GM19099 (cell line): Measurements from ENCODE around the gene RBM19.

Experiments
- POLR2A ChIP-seq: IDR thresholded peaks from 3 replicates; pipeline ENCODE4 v1.6.1; 2011; ENCODE audit warnings: low read depth; ENCODE audit not compliant: insufficient read length; ENCODE audit errors: extremely low read depth

The RBM19 gene

DNA sequence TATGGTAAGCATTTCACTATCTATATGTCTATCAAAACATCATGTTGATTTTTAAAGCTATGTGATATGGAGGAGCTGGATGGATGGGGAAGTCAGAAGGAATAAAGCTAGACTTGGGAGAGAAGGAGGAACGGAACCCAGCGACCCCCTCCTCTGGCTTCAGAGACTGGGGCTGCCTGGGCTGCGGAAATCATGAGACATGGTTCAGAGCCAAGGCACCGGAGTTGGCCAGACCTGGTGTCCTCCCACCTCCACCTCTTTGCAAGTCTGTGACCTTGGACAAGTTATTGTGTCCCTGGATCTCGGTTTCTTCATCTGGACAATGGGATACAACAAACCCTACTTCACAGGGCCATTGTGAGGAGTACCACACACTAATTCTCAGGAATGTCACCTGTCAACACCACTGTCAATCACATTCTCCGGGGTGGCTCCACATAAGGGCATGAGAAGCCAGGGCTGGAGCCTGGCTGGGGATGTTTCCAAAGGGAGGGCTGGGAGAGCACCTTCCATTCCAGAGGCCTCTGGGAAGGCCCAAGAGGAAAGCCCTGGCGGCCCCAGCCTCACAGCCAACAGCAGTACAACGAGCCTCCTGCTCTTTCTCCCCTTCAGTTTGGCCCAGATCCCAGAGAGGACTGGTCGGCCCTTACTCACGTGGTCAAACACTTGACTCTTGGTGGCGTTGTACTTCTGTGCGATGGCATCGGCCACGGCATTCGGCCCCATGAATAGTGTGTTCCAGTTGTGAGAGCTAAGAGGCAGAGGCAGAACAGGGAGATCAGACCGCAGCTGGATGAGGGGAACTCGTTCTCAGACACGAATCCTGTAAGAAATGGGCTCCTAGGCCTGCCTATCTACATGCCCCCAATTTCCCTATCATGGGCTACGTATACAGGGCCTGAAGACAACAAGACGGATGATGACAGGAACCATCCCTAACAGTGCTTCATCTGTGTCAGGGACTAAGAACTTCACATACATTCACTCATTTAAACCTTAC lies 20.7 kb downstream of the RBM19 start:
- no peak for TF ChIP-seq POLR2A

DNA sequence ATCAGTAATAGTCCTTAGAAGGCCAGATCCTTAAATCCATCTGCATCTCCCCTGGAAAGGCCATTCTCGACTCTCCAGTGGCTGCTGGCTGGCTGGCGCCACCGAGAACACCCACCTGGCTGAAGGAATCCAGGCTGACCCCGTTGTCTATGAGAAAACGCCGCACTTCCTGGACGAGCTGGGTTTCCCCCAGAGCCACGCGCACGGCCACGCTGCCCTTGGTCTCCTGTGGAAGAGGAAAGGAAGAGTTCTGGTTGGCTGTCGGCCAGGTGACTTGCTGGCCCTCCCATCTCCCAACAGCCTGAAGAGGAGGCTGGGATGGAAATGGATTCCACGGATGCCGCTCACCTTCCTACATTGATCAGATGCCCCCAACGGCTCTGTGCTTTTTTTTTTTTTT lies 23.9 kb downstream of the RBM19 start:
- no peak for TF ChIP-seq POLR2A

DNA sequence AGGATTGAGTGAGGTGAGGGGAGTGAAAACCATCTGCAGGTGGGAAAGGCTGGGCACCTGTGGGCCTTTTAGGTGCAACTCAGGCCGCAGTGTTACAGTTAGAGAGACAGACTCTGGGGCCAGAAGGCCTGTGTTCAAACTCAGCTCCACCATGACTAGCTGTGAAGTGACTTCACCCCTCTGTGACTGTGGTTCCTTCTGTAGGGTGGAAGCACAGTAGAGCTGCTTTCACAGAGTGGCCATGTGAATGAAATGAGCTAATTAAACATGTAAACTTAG lies 25.0 kb downstream of the RBM19 start:
- no peak for TF ChIP-seq POLR2A

DNA sequence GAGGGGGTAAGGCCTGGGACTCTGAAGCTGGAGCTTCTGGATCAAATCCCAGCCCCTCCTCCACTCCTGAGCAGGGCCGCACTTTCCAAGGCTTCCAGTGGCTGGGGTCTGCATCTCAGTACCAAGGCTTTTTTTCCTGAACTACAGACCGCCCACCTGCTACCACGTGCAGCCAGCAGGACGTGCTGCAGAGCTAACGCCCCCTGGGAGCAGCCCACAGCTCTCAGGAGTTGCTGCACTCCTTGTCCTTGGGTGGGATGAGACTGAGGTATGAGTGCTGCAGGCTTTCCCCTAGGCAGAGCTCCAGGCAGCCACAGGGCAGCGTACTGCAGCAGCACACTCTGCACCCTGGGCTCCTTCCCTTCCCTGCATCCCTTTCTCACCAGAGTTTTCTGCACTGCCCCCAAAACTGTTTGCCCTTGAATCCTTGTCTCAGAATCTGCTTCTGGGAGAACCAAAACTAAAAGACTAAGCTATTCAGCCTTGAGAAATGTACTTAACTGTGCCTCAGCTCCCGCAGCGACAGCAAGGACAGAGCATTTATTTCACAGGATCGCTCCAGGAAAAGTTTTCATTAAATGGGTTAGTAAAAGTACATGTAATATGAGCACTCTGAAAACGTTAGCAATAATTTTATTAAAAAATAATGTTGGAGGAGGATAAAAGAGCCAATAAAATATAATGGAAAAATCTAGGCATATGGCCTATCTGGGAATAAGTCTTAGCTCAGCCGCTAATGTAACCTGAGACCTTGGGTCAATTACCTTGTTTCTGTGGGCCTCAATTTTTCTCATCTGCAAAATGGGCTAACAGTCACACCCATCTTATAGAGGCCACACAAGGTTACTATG lies 25.5 kb downstream of the RBM19 start:
- no peak for TF ChIP-seq POLR2A

DNA sequence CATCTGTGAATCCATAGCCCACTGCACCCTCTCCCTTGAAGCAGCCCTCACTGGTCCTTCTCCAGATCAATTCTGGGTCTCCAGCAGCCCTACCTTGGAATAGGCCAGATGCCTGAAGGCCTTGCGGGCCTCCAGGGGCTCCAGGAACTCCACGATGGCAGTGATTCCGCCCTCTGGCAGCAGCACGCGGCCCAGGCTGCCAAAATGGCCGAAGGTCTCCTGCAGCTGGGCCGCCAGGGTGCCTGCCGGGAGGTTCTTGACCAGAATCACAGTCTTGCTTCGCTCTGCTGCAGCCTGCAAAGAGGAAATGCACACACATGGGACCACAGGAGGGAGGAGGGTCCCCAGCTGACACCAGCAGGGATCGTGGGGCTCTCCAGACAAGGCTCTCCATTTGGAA lies 26.3 kb downstream of the RBM19 start:
- TF ChIP-seq POLR2A: no peak

DNA sequence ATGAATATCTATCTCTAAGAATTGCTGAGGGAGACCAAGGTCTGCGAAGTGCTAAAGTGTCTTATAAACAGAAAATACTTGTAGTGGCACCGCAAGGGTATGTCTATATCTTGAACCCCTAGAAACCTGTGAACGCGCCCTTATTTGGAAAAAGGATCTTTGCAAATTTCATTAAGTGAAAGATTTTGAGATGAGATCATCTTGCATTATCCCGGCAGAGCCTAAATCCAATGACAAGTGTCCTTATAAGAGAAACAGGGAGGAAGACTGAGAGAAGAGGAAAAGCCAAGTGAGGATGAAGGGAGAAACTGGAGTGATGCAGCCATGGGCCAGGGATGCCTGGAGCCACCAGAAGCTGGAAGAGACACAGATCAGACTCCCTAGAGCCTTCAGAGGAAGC lies 27.7 kb downstream of the RBM19 start:
- no peak for TF ChIP-seq POLR2A

DNA sequence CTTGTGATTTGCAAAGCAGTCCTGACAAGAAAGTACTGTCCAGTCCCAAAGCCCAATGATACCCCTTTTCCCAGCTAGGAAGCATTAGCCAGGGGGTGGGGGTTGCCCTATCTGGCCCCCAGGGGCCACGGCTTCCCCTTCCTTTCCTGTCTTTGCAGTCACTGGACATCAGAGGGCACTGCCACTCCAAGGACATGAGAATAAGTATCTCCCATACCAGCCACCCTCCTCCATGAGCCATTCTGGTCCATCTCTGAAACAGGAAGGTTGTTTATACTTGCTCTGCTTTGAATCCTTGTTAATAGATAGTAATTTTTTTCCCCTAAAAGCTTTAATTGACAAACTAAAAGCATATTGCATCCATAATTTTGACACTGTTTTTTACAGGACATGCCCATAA lies 29.7 kb downstream of the RBM19 start:
- TF ChIP-seq POLR2A: no peak

DNA sequence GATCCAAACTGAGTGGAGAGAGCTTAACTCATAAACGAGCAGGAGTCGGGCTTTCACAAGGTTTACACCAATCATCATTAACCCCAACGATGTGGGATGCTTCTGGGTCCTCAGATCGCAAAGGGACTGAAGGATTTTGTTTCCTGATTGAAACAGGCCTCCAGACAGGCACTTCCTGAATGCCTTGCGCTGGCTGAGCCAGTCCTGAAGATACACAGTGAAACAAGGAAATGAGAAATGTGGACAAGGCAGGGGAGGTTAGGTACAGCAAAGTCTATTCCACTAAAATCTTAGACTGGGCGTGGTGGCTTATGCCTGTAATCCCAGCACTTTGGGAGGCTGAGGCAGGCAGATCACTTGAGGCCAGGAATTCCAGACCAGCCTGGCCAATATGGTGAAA lies 30.7 kb downstream of the RBM19 start:
- TF ChIP-seq POLR2A: no peak

DNA sequence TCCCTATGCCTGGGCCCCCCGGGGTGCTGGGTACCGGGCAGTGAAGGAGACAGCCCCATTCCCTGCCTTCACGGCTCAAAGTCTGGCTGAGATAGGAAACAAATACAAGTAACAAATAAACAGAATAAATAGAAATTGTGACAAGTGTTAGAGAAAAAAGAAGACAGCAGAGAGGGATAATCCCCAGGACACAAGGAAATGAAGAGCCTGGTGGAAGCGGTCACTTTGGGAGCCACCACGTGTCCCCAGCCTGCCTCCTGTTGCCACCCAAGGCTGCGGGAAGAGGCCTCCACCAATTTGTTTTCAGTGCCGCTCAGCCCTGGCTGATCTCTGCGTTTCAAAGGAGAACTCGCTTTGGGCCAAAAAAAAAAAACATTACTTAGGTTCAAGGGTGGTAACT lies 31.2 kb downstream of the RBM19 start:
- TF ChIP-seq POLR2A: no peak

DNA sequence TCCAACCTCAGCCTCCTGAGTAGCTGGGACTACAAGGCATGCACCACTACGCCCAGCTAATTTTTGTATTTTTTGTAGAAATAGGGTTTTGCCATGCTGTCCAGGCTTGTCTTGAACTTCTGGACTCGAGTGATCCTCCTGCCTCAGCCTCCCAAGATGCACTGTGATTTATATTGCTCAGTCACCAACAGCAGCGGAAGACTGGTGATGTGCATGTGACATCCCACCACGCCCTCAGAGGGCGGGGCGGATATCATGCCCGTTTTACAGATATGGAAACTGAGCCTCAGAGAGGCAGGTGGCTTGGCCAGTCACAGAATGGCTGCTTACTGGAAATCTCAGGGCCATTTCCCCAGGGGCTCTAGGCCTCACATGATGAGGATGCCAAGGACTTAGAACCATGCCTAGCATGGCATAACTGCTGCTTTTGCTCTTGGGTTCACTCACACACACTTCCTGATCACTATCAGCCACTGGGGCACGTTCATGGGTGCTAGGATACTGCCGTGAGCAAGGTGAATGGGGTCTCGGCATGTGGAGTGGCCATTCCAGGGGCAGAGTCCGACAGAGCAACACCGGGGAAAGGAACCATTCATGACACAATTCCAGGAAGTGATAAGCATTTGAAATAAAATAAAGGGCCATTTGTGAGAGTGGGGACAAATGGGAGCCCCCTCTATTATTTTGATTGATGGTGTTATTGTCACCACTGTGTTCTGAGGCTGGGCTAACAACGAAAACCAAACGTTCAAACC lies 31.9 kb downstream of the RBM19 start:
- no peak for TF ChIP-seq POLR2A

DNA sequence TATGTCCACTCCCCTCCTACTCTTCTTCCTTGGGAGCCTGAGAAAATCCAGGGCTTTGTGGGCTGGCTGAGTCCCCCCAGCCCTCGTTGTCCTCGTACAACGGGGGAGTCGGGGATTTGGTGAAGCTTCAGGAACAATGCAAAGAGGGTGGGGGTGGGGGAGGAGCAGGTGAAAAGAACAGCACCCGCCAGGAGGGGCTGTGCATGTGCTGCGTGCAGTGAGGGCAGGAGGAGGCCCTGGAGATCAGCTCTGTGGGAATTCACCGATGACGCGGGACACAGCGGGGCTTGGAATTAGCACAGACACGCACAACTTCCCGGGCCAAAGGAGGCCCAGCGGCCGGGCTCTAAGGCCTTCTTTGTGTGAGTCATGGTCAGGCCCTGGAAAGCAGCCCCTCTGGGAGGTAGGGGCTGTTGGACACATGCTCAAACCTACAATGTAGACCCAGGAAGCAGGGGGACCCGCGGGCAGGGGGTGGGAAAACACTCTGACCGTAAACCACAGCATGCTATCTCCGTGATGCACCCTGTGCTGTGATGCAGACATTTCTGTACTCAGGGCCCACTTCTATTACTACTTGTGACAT lies 32.8 kb downstream of the RBM19 start:
- TF ChIP-seq POLR2A: no peak

DNA sequence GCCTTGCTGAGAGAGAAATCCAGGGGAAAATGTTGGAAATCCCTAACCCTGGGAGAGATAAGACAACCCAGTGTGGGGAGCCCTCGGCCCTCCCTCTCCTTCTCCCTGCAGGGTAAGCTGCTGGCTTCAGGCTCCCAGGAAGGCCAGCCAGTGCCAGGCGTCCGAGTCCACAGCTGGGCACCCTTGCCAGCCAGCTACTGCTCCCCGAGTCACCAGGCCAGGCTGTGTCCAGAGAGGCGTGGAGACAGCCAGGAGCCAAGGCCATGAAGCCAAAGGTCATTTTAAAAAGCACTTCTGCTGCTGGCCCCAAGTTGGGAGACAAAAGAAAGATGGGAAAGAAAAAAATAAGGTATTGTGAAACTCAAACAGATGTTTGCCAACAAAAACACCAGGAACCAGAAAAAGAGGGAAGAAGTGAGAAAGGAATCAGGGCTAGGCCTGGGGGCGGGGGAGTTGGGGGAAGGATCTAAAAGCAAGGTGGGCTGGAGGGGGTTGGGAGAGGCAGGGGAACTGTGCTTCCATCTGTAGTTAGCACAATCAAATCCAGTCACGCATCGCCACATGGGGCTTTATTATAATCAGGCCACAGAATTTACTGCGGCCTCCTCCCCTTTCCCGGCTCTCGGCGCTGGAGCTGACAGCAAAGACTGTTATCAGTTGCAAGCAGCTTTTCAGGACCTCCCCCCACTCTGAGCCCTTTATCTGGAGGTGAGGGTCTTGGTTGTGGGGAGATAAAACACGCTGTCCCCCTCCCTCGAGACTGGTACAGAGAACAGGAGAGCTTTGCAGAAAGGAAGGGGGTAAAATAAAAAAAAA lies 33.5 kb downstream of the RBM19 start:
- no peak for TF ChIP-seq POLR2A

DNA sequence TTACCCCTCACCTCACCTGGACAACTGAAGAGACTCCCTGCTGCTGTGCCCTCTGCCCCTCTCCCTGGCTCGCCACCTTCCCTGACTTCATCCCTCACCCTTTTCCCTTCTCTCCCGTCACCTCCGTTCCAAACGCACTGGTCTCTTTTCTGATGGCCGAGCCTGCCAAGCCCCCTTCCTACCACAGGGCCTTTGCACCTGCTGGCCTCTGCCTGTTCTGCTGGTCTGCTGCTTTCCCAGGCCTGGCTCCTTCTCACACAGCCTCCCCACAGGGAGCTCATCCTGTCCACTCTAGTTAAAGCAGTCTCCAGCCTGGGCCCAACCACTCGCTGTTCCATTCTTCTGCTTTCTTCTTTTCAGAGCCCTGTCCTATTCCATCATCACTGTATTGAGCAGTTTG lies 34.6 kb downstream of the RBM19 start:
- no peak for TF ChIP-seq POLR2A

DNA sequence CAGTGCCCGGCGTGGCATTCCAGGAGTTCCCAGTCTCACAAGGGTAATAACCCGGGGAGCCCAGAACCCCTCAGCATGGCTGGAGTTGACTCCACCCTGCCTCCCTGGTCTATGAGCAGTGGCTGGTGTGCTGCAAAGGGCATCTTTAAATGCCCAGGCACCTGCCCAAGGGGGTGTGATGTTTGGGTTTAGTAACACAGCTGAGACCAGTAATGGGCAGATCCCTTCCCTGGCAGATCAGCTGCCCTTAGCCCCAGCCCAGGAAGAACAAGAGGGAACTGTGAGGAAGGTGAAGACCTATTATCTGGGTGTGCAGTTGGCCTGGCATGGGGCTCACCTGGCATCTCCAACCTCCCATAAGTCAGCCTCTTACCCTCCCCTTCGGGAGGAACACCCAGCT lies 35.9 kb downstream of the RBM19 start:
- no peak for TF ChIP-seq POLR2A
